Fibroblast of lung (primary cell): ENCODE results near the gene RFPL2. TPM values are rescaled to one million over a fixed set of nuclear protein-coding genes. Genes with fewer than 3 reads are reported as not detected.

Source experiments
- DNase-seq, 2 donors: peaks; one replicate each; pipeline versions ENCODE4 v3.0.0 to v3.0.0-alpha.2; 2010; ENCODE audit warnings: low read depth in 2 of 2
- H2AFZ ChIP-seq: 2 replicates; pipeline ENCODE4 v1.5.1; 2012; ENCODE audit warnings: low read length, control low read depth, inconsistent platforms
- H3K27ac ChIP-seq: 2 replicates; pipeline ENCODE4 v1.5.1; 2011; ENCODE audit warnings: low read length, control low read depth; ENCODE audit not compliant: insufficient read depth
- H3K27me3 ChIP-seq: 2 replicates; pipeline ENCODE4 v1.5.1; 2011; ENCODE audit warnings: mild to moderate bottlenecking, low read length; ENCODE audit not compliant: control insufficient read depth, insufficient read depth
- H3K36me3 ChIP-seq: 2 replicates; pipeline ENCODE4 v1.5.1; 2011; ENCODE audit warnings: low read length; ENCODE audit not compliant: control insufficient read depth, insufficient read depth
- H3K4me1 ChIP-seq: 2 replicates; pipeline ENCODE4 v1.5.1; 2011; ENCODE audit warnings: low read length; ENCODE audit not compliant: control insufficient read depth, insufficient read depth; ENCODE audit errors: extremely low read depth
- H3K4me2 ChIP-seq: 2 replicates; pipeline ENCODE4 v1.5.1; 2011; ENCODE audit warnings: low read length, control low read depth; ENCODE audit not compliant: insufficient read depth; ENCODE audit errors: extremely low read depth
- H3K4me3 ChIP-seq, 4 experiments: fragments of 200-600 bp in 1 of 4; sonication (generic) in 1 of 4; replicated peaks in 1 of 4; 2 replicates each; pipeline ENCODE4 v1.5.1; 2011 to 2016; ENCODE audit warnings: low read length in 4 of 4, low read depth in 3 of 4, mild to moderate bottlenecking in 3 of 4, control low read depth in 2 of 4, inconsistent platforms in 1 of 4, mixed read lengths in 1 of 4; ENCODE audit not compliant: insufficient read depth in 1 of 4; ENCODE audit errors: control extremely low read depth in 1 of 4
- H3K79me2 ChIP-seq: 2 replicates; pipeline ENCODE4 v1.5.1; 2012; ENCODE audit warnings: mild to moderate bottlenecking, low read length, inconsistent platforms; ENCODE audit not compliant: control insufficient read depth, insufficient read depth
- H3K9ac ChIP-seq: 2 replicates; pipeline ENCODE4 v1.5.1; 2011; ENCODE audit warnings: mild to moderate bottlenecking, low read length, control low read depth; ENCODE audit not compliant: insufficient read depth
- H3K9me3 ChIP-seq: 2 replicates; pipeline ENCODE4 v1.5.1; 2012; ENCODE audit warnings: low read depth, low read length; ENCODE audit not compliant: control insufficient read depth, insufficient read depth
- H4K20me1 ChIP-seq: 2 replicates; pipeline ENCODE4 v1.5.1; 2011; ENCODE audit warnings: low read length; ENCODE audit not compliant: control insufficient read depth, insufficient read depth; ENCODE audit errors: extremely low read depth
- EZH2 ChIP-seq: IDR thresholded peaks from 2 replicates; pipeline ENCODE4 v1.5.1; 2012; ENCODE audit warnings: low read length, control low read depth, mild to moderate bottlenecking; ENCODE audit errors: missing control alignments
- polyA plus RNA-seq, 2 donors: library from polyadenylated mRNA; depleted of rRNA in 1 of 2; stranded (reverse) in 1 of 2; unstranded in 1 of 2; fragments of >200 nt; gene quantifications; 2 replicates each; pipeline ENCODE4 v1.2.1, GENCODE V29; 2011 to 2012; ENCODE audit warnings: missing spikeins in 1 of 2
- total RNA-seq: library from RNA; depleted of rRNA; stranded (reverse); fragments of >200 nt; gene quantifications from 2 replicates; pipeline ENCODE4 v1.2.1, GENCODE V29; 2014
- TF ChIP-seq, protein P1 (sequence below), 2 donors: IDR thresholded peaks in 1 of 2; conservative IDR thresholded peaks in 1 of 2; 1 replicate in 1 of 2; 2 replicates in 1 of 2; pipeline ENCODE4 v1.5.1; 2011 to 2012; ENCODE audit warnings: low read length in 2 of 2, control low read depth in 1 of 2, inconsistent platforms in 1 of 2, low read depth in 1 of 2, mild to moderate bottlenecking in 1 of 2

RFPL2 gene
- total and polyA plus RNA-seq, 2 donors (not counting 1 experiment from before 2014, with no cell fraction given), result not detected

DNA sequence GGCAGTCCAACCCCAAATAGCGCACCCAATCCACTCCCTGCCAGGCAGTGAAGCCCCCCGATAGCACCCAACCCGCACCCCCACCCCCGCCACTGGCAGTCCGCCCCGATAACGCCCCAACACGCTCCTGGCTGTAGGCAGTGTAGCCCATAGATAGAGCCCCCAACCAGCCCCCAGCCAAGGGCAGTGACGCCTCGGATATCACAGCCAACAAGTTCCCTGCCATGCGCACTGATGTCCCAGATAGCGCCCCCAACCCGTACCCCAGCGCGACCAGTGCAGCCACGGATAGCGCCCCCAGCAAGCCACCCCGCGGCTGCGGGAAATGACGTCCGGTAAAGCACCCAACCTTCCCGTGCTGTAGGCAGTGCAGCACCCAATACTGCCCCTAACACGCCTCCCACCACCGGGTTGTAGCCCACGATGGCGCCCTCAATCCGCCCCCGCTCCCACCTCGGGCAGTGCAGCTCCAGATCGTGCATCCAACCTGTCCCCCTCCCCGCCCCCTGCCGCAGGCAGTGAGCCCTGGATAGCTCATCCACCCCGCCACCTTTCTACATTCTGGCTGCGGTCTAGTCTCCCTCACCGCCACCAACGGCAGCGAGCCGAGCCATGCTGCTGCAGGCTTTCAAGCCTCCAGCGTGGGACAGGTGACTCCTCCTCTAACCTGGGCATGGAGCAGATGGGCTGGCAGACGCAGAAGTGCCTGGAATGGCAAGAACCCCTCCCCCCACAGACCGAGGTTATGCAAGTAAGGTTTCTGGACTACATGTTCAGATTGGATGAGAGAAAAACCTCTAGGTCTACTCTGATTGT is 625 bp downstream of the RFPL2 start:
- no peak for DNase-seq
- TF ChIP-seq, protein P1, sequence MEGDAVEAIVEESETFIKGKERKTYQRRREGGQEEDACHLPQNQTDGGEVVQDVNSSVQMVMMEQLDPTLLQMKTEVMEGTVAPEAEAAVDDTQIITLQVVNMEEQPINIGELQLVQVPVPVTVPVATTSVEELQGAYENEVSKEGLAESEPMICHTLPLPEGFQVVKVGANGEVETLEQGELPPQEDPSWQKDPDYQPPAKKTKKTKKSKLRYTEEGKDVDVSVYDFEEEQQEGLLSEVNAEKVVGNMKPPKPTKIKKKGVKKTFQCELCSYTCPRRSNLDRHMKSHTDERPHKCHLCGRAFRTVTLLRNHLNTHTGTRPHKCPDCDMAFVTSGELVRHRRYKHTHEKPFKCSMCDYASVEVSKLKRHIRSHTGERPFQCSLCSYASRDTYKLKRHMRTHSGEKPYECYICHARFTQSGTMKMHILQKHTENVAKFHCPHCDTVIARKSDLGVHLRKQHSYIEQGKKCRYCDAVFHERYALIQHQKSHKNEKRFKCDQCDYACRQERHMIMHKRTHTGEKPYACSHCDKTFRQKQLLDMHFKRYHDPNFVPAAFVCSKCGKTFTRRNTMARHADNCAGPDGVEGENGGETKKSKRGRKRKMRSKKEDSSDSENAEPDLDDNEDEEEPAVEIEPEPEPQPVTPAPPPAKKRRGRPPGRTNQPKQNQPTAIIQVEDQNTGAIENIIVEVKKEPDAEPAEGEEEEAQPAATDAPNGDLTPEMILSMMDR (conservative IDR thresholded peaks at IDR 0.05 in 1 of 2, IDR thresholded peaks at IDR 0.05 in 1 of 2; ENCODE audit: low read depth in 1 of 2, low read length in 2 of 2), result no peak
- TF ChIP-seq EZH2, result no peak
- no peak overlapping the region for H3K27ac ChIP-seq
- H3K27me3 ChIP-seq, result peaks cover 4% of the 10 kb centered on the region
- H3K9me3 ChIP-seq, result no peaks in the 10 kb centered on the region
- H3K79me2 ChIP-seq, result no peaks in the 10 kb centered on the region
- no peak overlapping the region for H3K9ac ChIP-seq
- H3K4me3 ChIP-seq, result no peak overlapping the region
- H3K36me3 ChIP-seq, result no peaks in the 10 kb centered on the region
- H2AFZ ChIP-seq, result no peak overlapping the region
- no peak overlapping the region for H3K4me2 ChIP-seq
- no peaks in the 10 kb centered on the region for H3K4me1 ChIP-seq
- H4K20me1 ChIP-seq, result no peaks in the 10 kb centered on the region

DNA sequence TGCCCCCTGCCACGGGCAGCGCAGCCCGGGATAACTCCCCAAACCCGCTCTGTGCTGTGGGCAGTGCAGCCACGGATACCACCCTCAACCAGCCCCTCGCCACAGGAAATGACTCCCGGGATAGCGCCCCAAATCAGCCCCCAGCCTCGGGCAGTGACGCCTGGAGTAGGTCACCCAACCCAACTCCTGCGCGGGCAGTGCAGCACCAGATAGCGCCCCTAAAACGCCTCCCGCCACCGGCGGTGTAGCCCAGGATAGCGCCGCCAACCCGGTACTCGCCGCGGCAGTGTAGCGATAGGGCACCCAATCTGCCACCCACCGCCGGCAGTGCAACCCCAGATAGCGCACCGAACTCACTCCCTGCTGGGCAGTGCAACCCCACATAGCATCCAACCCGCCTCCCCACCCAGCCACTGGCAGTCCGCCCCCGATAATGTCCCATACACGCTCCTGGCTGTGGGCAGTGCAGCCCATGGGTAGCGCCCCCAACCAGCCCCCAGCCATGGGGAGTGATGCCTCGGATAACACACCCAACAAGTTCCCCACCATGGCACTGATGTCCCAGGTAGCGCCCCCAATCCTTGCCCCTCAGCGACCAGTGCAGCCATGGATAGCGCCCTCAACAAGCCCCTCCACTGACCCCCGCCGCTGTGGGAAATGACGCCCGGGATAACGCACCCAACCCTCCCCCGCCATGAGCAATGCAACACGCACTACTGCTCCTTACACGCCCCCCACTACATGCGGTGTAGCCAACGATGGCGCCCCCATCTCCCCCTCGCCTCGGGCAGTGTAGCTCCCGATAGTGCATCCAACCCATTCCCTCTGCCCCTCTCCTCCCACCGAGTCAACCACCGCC is 1.5 kb downstream of the RFPL2 start:
- DNase-seq, result no peak
- H3K27me3 ChIP-seq, result peaks cover 4% of the 10 kb centered on the region
- no peaks in the 10 kb centered on the region for H3K9me3 ChIP-seq
- TF ChIP-seq, protein P1 (conservative IDR thresholded peaks at IDR 0.05 in 1 of 2, IDR thresholded peaks at IDR 0.05 in 1 of 2; ENCODE audit: low read depth in 1 of 2, low read length in 2 of 2), result no peak
- TF ChIP-seq EZH2, result no peak
- no peak overlapping the region for H3K4me2 ChIP-seq
- H3K36me3 ChIP-seq, result no peaks in the 10 kb centered on the region
- H2AFZ ChIP-seq, result no peak overlapping the region
- H3K9ac ChIP-seq, result no peak overlapping the region
- no peaks in the 10 kb centered on the region for H4K20me1 ChIP-seq
- no peak overlapping the region for H3K27ac ChIP-seq
- no peaks in the 10 kb centered on the region for H3K4me1 ChIP-seq
- H3K79me2 ChIP-seq, result no peaks in the 10 kb centered on the region
- H3K4me3 ChIP-seq, result no peak overlapping the region

DNA sequence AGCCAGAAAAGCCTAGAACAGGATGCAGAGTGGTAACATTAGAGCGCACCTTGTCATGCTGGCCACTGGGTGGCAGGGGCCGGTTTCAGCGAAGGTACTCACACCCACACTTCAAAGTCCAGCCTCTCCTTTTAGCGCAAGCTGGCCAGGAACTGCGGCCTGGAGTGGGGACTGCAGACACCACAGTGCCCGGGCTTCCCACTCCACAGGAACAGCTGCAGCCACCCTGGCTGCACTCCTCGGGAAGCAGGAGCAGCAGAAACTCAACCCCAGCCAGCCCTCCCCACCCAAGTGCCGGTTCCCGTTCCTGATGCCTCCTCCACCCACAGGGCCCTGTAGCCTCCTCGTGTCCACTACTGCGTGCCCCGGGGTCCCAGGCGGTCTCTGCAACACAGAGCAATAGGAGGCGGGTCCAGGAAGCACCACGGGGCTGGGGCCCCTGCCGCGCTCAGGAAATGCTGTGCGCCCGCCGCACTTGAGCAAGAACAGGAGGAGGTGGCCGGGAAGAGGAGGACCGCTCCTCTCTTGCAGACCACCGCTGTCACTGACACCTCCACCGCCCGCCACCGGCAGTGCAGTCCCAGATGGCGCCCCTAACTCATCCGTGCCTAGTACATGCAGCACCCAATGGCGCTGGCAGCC is 2.2 kb downstream of the RFPL2 start:
- Histone ChIP-seq H3K27ac (no peak overlapping the region), H3K4me1 (no peaks in the 10 kb centered on the region), H4K20me1 (no peaks in the 10 kb centered on the region), H3K79me2 (no peaks in the 10 kb centered on the region), H2AFZ (no peak overlapping the region), H3K36me3 (no peaks in the 10 kb centered on the region), H3K9me3 (no peaks in the 10 kb centered on the region), H3K9ac (no peak overlapping the region), H3K4me2 (no peak overlapping the region), H3K27me3 (peaks cover 4% of the 10 kb centered on the region), H3K4me3 (no peak overlapping the region)
- DNase-seq, result peak; percentile 16 to 41
- TF ChIP-seq, protein P1 (conservative IDR thresholded peaks at IDR 0.05 in 1 of 2, IDR thresholded peaks at IDR 0.05 in 1 of 2; ENCODE audit: low read depth in 1 of 2, low read length in 2 of 2), result peak; percentile 36 to 45
- TF ChIP-seq EZH2, result no peak
